Immature natural killer cell (primary cell): Measurements from ENCODE around the gene ITPK1. TPM values are rescaled to one million over a fixed set of nuclear protein-coding genes. Genes with fewer than 3 reads are reported as not detected.

Experiments
- DNase-seq, 3 donors: peaks; one replicate each; pipeline ENCODE4 v3.0.0; 2022; ENCODE audit warnings: mixed read lengths in 1 of 3
- H3K27ac Mint-ChIP-seq, 6 donors: one replicate each; pipeline ENCODE4 v1.8.0; 2020; ENCODE audit warnings: mixed read lengths in 6 of 6, mild to moderate bottlenecking in 5 of 6, inconsistent platforms in 4 of 6, moderate library complexity in 3 of 6
- H3K27me3 Mint-ChIP-seq, 3 donors: one replicate each; pipeline ENCODE4 v1.8.0; 2020 to 2021; ENCODE audit warnings: low read depth in 3 of 3, mild to moderate bottlenecking in 3 of 3, mixed read lengths in 3 of 3, moderate library complexity in 3 of 3, inconsistent platforms in 1 of 3
- H3K36me3 Mint-ChIP-seq, 3 donors: one replicate each; pipeline ENCODE4 v1.8.0; 2020; ENCODE audit warnings: mixed read lengths in 3 of 3, inconsistent platforms in 2 of 3, mild to moderate bottlenecking in 2 of 3
- H3K4me1 Mint-ChIP-seq, 2 donors: one replicate each; pipeline ENCODE4 v1.8.0; 2020; ENCODE audit warnings: inconsistent platforms in 2 of 2, mild to moderate bottlenecking in 2 of 2, mixed read lengths in 2 of 2, moderate library complexity in 1 of 2
- H3K4me3 Mint-ChIP-seq, 5 donors: one replicate each; pipeline ENCODE4 v1.8.0; 2020; ENCODE audit warnings: mild to moderate bottlenecking in 5 of 5, mixed read lengths in 5 of 5, inconsistent platforms in 3 of 5, moderate library complexity in 3 of 5
- H3K9me3 Mint-ChIP-seq, 6 donors: one replicate each; pipeline ENCODE4 v1.8.0; 2020; ENCODE audit warnings: mild to moderate bottlenecking in 6 of 6, mixed read lengths in 6 of 6, inconsistent platforms in 4 of 6, moderate library complexity in 3 of 6
- polyA plus RNA-seq, 3 donors: library from polyadenylated mRNA; unstranded; fragments of 300-500 nt; fragmentation: Illumina TruSeq; gene quantifications; one replicate each; pipeline ENCODE4 v1.2.3, GENCODE V29; 2021

ITPK1 gene
- polyA plus RNA-seq, 3 donors from 2014 or later, result 19.5 to 53.0 (median 21.7) TPM

DNA sequence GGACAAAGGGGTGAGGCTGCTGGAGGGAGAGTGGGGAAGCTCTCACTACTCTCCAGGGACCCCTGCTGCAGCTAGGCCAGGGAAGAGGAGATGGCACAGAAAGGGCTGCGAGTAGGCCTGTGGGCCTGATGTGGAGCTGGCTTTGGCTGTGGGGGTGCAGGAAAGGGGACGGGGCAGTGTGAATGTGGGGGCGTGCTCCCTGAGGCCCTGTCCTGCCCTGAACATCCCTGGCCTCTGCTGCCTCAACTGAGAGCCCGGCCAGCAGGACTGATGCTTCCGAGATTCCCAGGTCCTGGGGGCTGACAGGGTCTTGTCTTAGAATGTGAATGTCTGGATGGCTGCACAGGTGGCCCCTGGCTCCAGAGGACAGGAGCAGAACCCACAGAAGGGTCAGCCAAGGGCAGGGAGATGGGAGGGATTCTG is 128.6 kb downstream of the ITPK1 start:
- Mint-ChIP-seq H3K4me3 (no peak overlapping the region), H3K4me1 (peaks cover 7 to 38% of the 10 kb centered on the region in 2 donors), H3K27ac (no peak overlapping the region), H3K27me3 (peaks cover 0 to 2% (median 0%) of the 10 kb centered on the region in 3 donors), H3K36me3 (peaks cover 0 to 4% (median 4%) of the 10 kb centered on the region in 3 donors), H3K9me3 (no peaks in the 10 kb centered on the region)
- no peak for DNase-seq

DNA sequence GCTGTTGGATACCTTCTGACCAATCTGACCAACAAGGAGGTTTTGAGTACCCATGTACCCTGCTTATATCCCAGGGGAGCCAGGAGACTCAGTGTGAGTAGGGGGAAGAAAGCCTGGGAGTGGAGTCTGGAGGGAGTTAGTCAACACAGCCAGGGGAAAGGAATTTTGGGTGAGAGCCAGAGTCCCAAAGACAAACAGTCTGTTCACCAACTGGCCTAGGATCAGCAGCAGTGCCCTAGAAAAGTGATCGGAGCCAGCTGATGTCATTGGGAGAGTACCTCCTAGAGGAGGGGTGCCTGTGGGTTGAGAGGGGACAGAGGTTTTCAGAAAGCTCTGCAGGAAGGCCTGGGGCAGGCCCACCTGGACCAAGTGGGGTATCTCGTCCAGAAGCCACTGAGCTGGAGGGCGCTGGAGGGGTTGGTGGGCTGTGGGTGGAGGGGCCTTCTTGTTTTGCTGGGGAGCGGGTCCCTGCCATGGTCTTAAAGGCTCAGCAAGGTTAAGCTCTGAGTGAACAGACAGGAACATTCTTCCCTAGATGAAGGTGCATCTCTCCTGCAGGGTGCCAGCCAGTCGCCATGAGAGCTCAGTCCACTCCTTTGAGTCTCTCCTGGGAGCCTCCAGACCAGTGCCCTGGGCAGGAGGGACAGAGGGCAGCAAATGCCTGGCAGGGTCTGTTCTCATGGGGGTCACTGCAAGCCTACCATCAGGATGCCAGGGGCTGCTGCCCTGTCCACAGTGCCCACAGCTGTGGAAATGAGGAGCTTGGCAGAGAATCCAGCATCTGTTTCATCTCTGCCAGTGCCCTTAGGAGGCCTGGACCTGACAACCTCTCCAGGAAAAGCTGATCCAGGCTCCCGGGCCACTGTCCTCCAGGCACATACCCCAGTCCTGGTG is 129.2 kb downstream of the ITPK1 start:
- Mint-ChIP-seq H3K4me3 (no peak overlapping the region), H3K27ac (peak overlapping the region in 1 of 6 donors; percentile 9), H3K27me3 (peaks cover 0 to 2% (median 2%) of the 10 kb centered on the region in 3 donors), H3K4me1 (peaks cover 6 to 38% of the 10 kb centered on the region in 2 donors), H3K9me3 (no peaks in the 10 kb centered on the region), H3K36me3 (peaks cover 2 to 6% (median 4%) of the 10 kb centered on the region in 3 donors)
- no peak for DNase-seq

DNA sequence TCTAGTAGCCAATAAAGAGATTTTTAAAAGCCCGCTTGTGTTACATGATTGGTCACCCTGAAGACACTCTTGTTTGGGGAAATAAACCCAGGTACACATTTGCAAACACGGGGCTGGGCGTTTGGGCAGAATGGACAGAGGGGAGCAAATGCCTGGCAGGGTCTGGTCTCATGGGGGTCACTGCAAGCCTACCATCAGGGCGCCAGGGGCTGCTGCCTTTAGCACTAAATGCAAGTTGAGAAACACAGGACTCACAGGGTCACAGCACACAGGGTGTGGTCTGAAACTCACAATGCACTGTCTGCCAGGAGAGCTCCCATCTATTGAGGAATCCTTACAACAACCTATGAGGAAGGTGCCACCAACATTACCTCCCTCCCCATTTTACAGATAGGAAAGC is 130.2 kb downstream of the ITPK1 start:
- Mint-ChIP-seq H3K4me1 (peaks cover 10 to 38% of the 10 kb centered on the region in 2 donors), H3K9me3 (peaks cover 0 to 6% (median 1%) of the 10 kb centered on the region in 6 donors), H3K4me3 (no peak overlapping the region), H3K27ac (peak overlapping the region in 1 of 6 donors; percentile 28), H3K27me3 (peaks cover 2 to 4% (median 3%) of the 10 kb centered on the region in 3 donors), H3K36me3 (peaks cover 4 to 15% (median 11%) of the 10 kb centered on the region in 3 donors)
- DNase-seq, result no peak

DNA sequence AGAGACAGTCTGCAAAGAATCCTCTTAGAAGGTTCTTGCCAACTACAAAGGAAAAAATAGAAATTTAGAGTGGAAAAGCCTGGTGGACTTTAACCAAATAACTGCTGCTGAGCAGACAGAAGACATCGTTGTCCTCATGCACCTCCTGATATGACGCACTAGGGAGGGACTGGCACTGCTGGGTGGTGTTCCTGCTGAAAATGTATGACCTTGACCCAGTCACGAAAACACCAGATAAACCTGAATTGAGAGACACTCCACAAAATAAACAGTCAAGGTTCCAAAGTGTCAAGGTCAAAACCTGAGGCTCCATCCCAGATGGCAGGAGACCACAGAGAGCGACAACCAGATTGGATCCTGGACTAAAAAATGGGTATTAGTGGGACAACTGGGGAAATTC is 130.8 kb downstream of the ITPK1 start:
- no peak for DNase-seq
- Mint-ChIP-seq H3K36me3 (peaks cover 4 to 21% (median 14%) of the 10 kb centered on the region in 3 donors), H3K4me3 (no peak overlapping the region), H3K27ac (peak overlapping the region in 3 of 6 donors; percentile 5 to 55 (median 24)), H3K27me3 (peaks cover 2 to 4% (median 3%) of the 10 kb centered on the region in 3 donors), H3K4me1 (peaks cover 10 to 38% of the 10 kb centered on the region in 2 donors), H3K9me3 (peaks cover 0 to 7% (median 2%) of the 10 kb centered on the region in 6 donors)

DNA sequence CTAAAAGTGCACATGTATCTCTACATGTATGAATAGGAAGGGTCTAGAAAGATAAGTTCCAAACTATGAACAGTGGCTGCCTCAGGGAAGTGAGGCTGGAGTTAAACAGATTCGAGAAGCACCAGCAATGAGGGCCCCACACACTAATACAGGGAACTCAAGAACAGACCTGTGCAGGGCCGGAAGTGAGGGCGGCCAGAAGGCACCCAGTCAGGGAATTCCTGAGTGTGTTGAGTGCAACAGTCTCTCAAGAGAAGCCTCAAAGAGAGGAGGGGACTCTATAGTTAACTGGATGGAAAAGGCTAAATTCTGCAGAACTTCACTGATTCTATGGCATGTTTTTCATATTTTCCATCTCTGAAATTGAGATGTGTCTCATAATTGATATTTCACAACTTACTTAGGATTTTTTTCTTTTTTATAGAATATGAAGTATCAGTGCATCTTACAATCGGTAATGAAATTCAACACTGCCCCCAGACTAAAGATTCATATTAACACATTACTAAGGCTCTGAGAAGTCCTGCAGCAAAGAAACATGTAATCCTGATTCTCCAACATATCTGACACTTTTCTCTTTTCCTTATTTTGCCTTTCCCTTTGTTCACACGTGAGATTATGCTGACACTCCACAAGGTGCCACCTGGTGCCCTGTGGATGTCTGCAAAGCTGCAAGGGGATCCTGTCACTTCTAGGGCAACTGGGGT is 131.5 kb downstream of the ITPK1 start:
- H3K36me3 Mint-ChIP-seq, result peaks cover 9 to 28% (median 19%) of the 10 kb centered on the region in 3 donors
- H3K27ac Mint-ChIP-seq, result peak overlapping the region in 3 of 6 donors; percentile 2 to 24 (median 5)

DNA sequence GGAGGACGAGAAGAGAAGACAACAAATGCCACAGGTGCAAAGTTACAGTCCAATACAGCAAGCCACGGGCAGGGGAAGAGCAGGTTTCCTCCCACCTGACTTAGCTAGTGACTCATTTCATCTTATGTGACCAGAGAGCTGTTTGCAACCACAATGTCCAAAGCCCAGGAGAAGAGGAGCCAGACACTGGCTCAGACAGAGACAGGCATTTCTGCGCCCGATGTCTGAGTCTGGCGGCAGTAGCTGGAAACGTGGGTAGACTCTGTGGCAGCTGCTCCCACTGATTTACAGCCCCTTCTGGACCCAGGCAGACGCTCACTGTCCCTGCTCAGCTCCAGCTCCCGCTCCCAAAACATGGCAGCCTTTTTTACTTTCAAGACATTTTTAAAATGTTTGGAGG is 132.8 kb downstream of the ITPK1 start:
- H3K4me1 Mint-ChIP-seq, result peaks cover 10 to 42% of the 10 kb centered on the region in 2 donors
- no peak overlapping the region for H3K4me3 Mint-ChIP-seq
- peaks cover 7 to 23% (median 11%) of the 10 kb centered on the region in 6 donors for H3K9me3 Mint-ChIP-seq
- peaks cover 2 to 4% (median 3%) of the 10 kb centered on the region in 3 donors for H3K27me3 Mint-ChIP-seq
- H3K36me3 Mint-ChIP-seq, result peaks cover 16 to 35% (median 30%) of the 10 kb centered on the region in 3 donors
- peak overlapping the region in 2 of 6 donors; percentile 33 to 45 for H3K27ac Mint-ChIP-seq
- DNase-seq, result no peak

More for the DNA sequence above, 131.5 kb downstream of the ITPK1 start:
- Mint-ChIP-seq H3K9me3 (peaks cover 4 to 12% (median 8%) of the 10 kb centered on the region in 6 donors), H3K27me3 (peaks cover 2 to 4% (median 3%) of the 10 kb centered on the region in 3 donors), H3K4me3 (no peak overlapping the region), H3K4me1 (peaks cover 10 to 38% of the 10 kb centered on the region in 2 donors)
- DNase-seq, result no peak

DNA sequence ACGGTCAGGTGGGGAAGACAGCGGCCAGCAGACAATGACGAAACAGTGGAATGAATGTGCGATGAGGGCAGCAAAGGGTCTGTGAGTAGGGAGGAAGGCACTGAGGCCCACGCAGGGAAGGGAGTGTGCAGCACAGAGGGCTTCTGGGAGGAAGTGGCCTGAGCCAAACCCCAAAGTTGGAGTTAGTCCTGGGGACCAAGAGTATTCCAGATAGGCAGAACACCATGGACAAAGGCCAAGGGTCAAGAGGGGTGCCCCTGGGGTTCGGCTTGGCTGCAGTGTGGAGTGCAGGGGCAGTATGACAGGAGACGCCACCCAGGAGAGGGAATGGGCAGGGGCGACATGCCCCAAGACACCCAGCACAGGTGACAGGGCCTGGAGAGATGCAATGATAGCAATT is 134.0 kb downstream of the ITPK1 start:
- no peak overlapping the region for H3K27ac Mint-ChIP-seq
- peaks cover 28 to 47% (median 42%) of the 10 kb centered on the region in 3 donors for H3K36me3 Mint-ChIP-seq
- peaks cover 2 to 4% (median 3%) of the 10 kb centered on the region in 3 donors for H3K27me3 Mint-ChIP-seq
- no peak overlapping the region for H3K4me3 Mint-ChIP-seq
- peaks cover 13 to 54% of the 10 kb centered on the region in 2 donors for H3K4me1 Mint-ChIP-seq
- H3K9me3 Mint-ChIP-seq, result peaks cover 7 to 32% (median 15%) of the 10 kb centered on the region in 6 donors
- DNase-seq, result no peak

DNA sequence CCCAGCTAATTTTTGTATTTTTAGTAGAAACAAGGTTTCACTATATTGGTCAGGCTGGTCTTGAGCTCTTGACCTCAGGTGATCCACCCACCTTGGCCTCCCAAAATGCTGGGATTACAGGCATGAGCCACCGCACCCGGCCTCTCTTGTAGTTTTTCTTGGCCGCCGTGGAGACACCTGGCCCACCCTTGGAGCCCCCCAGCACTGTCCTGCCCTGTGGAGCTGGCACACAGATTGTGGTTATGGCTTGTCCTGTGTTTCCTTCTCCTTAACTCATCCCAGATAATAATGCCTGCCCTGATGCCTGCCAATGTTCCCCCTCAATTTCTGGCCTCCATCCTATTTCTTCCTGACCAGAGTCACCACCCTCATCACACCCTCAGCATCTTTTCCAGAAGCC is 134.9 kb downstream of the ITPK1 start:
- Mint-ChIP-seq H3K27ac (peak overlapping the region in 2 of 6 donors; percentile 19 to 69), H3K36me3 (peaks cover 35 to 55% (median 50%) of the 10 kb centered on the region in 3 donors), H3K4me1 (peaks cover 12 to 55% of the 10 kb centered on the region in 2 donors), H3K9me3 (peaks cover 7 to 32% (median 15%) of the 10 kb centered on the region in 6 donors), H3K27me3 (peaks cover under 1 to 4% (median 3%) of the 10 kb centered on the region in 3 donors), H3K4me3 (no peak overlapping the region)
- DNase-seq, result no peak

DNA sequence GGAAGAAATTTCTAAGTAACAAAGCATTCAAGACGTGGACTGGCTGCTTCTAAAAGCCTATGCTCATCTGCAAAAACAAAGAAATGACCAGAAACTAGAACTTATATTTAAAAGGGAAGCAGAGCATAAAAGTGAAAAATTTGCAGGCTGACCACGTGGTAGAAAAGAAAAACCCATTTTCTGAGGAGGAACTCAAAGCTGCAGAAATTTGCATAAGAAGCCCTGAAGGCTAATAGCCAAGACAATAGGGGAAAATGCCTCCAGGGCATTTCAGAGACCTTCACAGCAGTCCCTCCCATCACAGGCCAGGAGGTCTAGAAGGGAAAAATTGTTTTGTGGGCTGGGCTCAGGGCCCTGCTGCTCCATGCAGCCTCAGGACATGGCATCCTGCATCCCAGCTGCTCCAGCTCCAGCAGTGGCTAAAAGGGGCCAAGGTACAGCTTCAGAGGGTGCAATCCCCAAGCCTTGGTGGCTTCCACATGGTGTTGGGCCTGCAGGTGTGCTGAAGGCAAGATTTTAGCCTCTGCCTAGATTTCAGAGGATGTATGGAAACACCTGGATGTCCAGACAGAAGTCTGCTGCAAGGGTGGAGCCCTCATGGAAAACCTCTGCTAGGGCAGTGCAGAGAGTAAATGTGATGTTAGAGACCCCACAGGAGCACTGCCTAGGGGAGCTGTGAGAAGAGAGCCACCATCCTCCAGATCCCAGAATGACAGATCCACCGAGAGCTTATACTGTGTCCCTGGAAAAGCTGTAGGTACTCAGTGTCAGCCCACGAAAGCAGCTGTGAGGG is 137.3 kb downstream of the ITPK1 start:
- Mint-ChIP-seq H3K27me3 (peaks cover 0 to 4% (median 3%) of the 10 kb centered on the region in 3 donors), H3K27ac (peak overlapping the region in 2 of 6 donors; percentile 7 to 16), H3K9me3 (peaks cover 7 to 32% (median 15%) of the 10 kb centered on the region in 6 donors), H3K4me3 (no peak overlapping the region), H3K4me1 (peaks cover 9 to 34% of the 10 kb centered on the region in 2 donors), H3K36me3 (peaks cover 38 to 60% (median 53%) of the 10 kb centered on the region in 3 donors)
- no peak for DNase-seq

DNA sequence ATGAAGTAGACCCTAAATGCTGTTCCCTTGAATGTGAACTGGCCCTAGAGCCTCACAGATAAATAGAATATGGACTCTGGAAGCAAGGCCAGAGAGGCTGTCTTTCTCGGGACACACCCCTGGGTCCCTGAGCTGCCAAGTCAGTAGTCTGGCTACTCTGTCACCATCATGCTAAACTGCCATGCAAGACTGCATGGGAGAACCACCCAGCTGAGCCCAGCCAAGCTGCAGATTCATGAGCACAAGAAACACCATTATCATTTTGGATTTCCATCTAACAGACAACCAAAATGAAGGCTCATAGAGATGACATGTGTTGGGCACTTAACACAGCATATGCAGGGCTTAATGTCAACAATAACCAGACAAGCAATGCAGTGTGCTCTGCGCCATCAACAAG is 139.5 kb downstream of the ITPK1 start:
- Mint-ChIP-seq H3K27ac (no peak overlapping the region), H3K4me1 (peaks cover 19 to 40% of the 10 kb centered on the region in 2 donors), H3K36me3 (peaks cover 34 to 51% (median 49%) of the 10 kb centered on the region in 3 donors), H3K4me3 (no peak overlapping the region), H3K9me3 (peaks cover 7 to 32% (median 15%) of the 10 kb centered on the region in 6 donors), H3K27me3 (peaks cover 0 to 4% (median 1%) of the 10 kb centered on the region in 3 donors)
- no peak for DNase-seq

DNA sequence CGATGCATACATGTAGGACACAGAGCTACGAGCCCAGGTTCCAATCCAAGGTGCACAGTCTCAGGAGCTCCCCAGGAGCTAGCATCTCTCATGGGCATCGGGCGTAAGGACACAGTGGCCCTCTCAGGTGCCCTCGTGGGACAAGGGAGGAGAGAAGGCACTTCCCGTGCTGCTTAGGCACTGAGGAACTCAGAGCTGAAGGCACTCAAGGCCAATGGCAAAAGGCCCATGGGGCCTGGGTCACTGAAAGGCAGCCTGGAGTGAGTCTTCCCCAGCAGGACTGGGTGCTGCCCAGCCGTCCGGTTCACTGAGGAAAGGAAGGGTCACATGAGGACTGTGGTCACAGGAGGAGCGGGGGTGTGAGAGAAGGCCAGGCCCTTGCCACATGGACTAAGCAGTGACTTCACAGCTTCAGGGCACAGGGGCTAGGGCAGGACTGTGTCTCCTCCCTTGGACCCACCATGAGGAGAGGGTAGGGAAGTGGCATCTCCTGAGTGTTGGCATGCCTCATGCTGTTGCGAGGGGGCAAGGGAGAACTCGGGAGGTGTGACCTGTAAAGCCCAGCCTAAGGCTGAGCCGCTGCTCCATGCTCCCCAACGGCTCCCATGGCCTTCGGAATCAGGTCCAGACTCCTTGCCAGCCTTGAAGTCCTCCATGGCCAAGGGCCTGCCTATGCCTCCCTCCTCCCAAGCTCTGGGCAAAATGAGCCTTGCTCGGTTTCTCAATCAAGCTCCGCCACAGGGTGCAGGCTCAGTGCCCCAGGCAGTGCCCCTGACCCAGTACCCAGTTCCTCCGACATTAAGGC is 141.0 kb downstream of the ITPK1 start:
- Mint-ChIP-seq H3K36me3 (peaks cover 34 to 39% (median 37%) of the 10 kb centered on the region in 3 donors), H3K9me3 (peaks cover 7 to 25% (median 11%) of the 10 kb centered on the region in 6 donors), H3K27me3 (peaks cover 0 to 1% (median 1%) of the 10 kb centered on the region in 3 donors), H3K27ac (no peak overlapping the region), H3K4me3 (no peak overlapping the region), H3K4me1 (peaks cover 17 to 40% of the 10 kb centered on the region in 2 donors)
- no peak for DNase-seq

DNA sequence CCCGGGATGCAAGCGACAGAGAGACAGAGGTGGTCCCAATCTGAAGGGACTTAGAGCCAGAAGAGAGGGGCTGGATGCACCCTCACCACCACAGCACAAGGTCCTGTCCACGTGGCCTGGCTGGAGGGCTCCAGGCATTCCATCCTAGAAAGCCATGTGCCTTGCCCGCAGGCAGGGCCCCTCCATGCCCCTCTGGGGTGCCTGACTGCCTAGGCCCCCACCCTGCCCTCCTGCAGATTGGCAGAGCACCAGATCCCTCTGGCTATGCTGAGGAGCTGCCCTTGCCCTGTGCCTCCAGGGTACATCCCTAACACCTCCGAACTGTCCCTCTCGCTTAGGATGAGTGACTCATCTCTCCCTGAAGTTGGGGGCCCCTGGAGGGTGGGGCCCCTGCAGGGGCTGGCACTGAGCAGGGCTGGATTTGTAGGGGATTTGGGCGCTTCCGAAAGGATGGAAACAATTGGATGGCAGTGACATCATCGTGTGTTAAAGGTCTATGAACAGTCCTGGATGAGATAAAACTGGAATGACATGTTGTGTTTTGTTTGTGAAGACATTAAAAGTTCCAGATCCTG is 141.8 kb downstream of the ITPK1 start:
- H3K9me3 Mint-ChIP-seq, result peaks cover 0 to 17% (median 5%) of the 10 kb centered on the region in 6 donors
- peaks cover 17 to 43% of the 10 kb centered on the region in 2 donors for H3K4me1 Mint-ChIP-seq
- H3K36me3 Mint-ChIP-seq, result peaks cover 27 to 30% (median 28%) of the 10 kb centered on the region in 3 donors
- no peak for DNase-seq
- H3K27ac Mint-ChIP-seq, result no peak overlapping the region
- H3K27me3 Mint-ChIP-seq, result peaks cover 0 to 4% (median 1%) of the 10 kb centered on the region in 3 donors
- no peak overlapping the region for H3K4me3 Mint-ChIP-seq
